DND-41 (cell line): ENCODE data around the gene ZSCAN5C.

Experiments
- ATAC-seq: fragments of 200-7000 bp; cut with Tn5 transposase; 3 replicates; pipeline ENCODE4 v1.9.1; 2021; ENCODE audit warnings: low read depth; ENCODE audit not compliant: insufficient read depth
- DNase-seq: peaks from one replicate; pipeline ENCODE4 v3.0.0-alpha.2; 2020
- H2AFZ ChIP-seq: 2 replicates; pipeline ENCODE4 v1.6.0; 2012; ENCODE audit warnings: low read depth, low read length
- H3K27ac ChIP-seq: 2 replicates; pipeline ENCODE4 v1.5.1; 2012; ENCODE audit warnings: low read length, inconsistent platforms
- H3K27me3 ChIP-seq: fragments of 200-600 bp; sonication (generic); 2 replicates; pipeline ENCODE4 v1.6.0; 2012; ENCODE audit warnings: low read length, mild to moderate bottlenecking, inconsistent platforms; ENCODE audit not compliant: insufficient read depth, poor library complexity
- H3K36me3 ChIP-seq: 2 replicates; pipeline ENCODE4 v1.5.1; 2012; ENCODE audit warnings: low read length, inconsistent platforms; ENCODE audit not compliant: insufficient read depth
- H3K4me1 ChIP-seq: 2 replicates; pipeline ENCODE4 v1.5.1; 2012; ENCODE audit warnings: mild to moderate bottlenecking, low read length; ENCODE audit not compliant: insufficient read depth
- H3K4me2 ChIP-seq: 2 replicates; pipeline ENCODE4 v1.6.0; 2012; ENCODE audit warnings: mild to moderate bottlenecking, moderate library complexity, low read length, inconsistent platforms; ENCODE audit not compliant: insufficient read depth
- H3K4me3 ChIP-seq, 2 experiments: fragments of 200-600 bp in 1 of 2; shearing (Covaris generic) in 1 of 2; 2 replicates each; pipeline ENCODE4 v1.5.1; 2012 to 2016; ENCODE audit warnings: inconsistent platforms in 2 of 2, low read length in 2 of 2, mild to moderate bottlenecking in 2 of 2, low read depth in 1 of 2, moderate library complexity in 1 of 2
- H3K79me2 ChIP-seq: 2 replicates; pipeline ENCODE4 v1.6.0; 2012; ENCODE audit warnings: low read length, inconsistent platforms; ENCODE audit not compliant: insufficient read depth
- H3K9ac ChIP-seq: 2 replicates; pipeline ENCODE4 v1.6.0; 2012; ENCODE audit warnings: low read depth, mild to moderate bottlenecking, inconsistent platforms, low read length, moderate library complexity
- H3K9me3 ChIP-seq: 2 replicates; pipeline ENCODE4 v1.5.1; 2012; ENCODE audit warnings: low read length, moderate library complexity, mild to moderate bottlenecking, inconsistent platforms; ENCODE audit not compliant: insufficient read depth, severe bottlenecking
- H4K20me1 ChIP-seq: 2 replicates; pipeline ENCODE4 v1.6.0; 2012; ENCODE audit warnings: low read length; ENCODE audit not compliant: insufficient read depth
- CTCF ChIP-seq: IDR thresholded peaks from 2 replicates; pipeline ENCODE4 v1.5.1; 2012; ENCODE audit warnings: borderline replicate concordance, low read length, moderate library complexity, mild to moderate bottlenecking; ENCODE audit not compliant: poor library complexity, severe bottlenecking; ENCODE audit errors: extremely low read depth
- EZH2 ChIP-seq: IDR thresholded peaks from 3 replicates; pipeline ENCODE4 v1.6.1; 2012; ENCODE audit warnings: borderline replicate concordance, low read depth, mild to moderate bottlenecking, moderate library complexity, low read length, inconsistent platforms; ENCODE audit not compliant: severe bottlenecking

Gene ZSCAN5C

DNA sequence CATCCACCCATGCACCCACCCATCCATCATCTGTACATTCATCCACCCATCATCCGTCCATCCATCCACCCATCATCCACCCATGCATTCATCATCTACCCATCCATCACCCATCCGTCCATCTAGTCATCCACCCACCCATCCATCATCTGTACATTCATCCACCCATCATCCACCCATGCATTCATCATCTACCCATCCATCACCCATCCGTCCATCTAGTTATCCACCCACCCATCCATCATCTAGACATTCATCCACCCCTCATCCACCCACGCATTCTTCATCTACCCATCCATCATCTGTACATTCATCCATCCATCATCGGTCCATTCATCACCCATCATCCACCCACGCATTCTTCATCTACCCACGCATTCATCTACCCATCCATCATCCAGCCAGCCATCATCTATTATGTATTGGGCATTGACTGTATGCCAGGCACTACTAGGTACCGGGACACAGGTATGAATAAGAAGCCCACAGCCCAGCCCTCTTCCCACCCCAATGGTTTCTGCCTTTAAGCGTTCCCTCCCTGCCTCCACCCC lies 43.0 kb upstream of the ZSCAN5C start:
- ATAC-seq (no peak), DNase-seq (no peak)
- Histone ChIP-seq H3K4me3 (no peak overlapping the region), H3K4me1 (peaks cover 32% of the 10 kb centered on the region), H3K27ac (no peak overlapping the region), H3K79me2 (no peaks in the 10 kb centered on the region), H3K9me3 (peaks cover 2% of the 10 kb centered on the region), H2AFZ (no peak overlapping the region), H4K20me1 (peaks cover 8% of the 10 kb centered on the region; the same call in 1 of the 2 replicates), H3K4me2 (no peak overlapping the region), H3K9ac (no peak overlapping the region), H3K27me3 (no peaks in the 10 kb centered on the region), H3K36me3 (peaks cover 72% of the 10 kb centered on the region)
- no peak for TF ChIP-seq CTCF
- TF ChIP-seq EZH2, result no peak

DNA sequence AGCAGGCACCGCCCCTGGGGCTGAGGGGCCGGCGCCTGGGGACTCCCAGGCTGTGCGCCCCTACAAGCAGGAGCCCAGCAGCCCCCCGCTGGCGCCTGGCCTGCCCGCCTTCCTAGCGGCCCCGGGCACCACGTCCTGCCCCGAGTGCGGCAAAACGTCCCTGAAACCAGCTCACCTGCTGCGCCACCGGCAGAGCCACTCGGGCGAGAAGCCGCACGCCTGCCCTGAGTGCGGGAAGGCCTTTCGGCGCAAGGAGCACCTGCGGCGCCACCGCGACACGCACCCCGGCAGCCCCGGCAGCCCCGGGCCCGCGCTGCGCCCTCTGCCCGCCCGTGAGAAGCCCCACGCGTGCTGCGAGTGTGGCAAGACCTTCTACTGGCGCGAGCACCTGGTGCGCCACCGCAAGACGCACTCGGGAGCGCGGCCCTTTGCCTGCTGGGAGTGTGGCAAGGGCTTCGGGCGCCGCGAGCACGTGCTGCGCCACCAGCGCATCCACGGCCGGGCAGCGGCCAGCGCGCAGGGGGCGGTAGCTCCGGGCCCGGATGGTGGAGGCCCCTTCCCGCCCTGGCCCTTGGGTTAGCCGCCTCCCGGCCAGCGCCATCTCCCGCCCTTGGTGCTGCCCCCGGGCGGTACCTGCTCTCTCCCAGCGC lies 42.3 kb upstream of the ZSCAN5C start:
- peaks cover 67% of the 10 kb centered on the region for H3K36me3 ChIP-seq
- peaks cover 38% of the 10 kb centered on the region for H3K4me1 ChIP-seq
- H3K9me3 ChIP-seq, result peaks cover 2% of the 10 kb centered on the region
- peaks cover 4% of the 10 kb centered on the region; the same call in 1 of the 2 replicates for H4K20me1 ChIP-seq
- TF ChIP-seq CTCF, result no peak
- TF ChIP-seq EZH2, result no peak
- DNase-seq, result no peak
- H3K27ac ChIP-seq, result no peak overlapping the region
- no peak overlapping the region for H2AFZ ChIP-seq
- H3K9ac ChIP-seq, result no peak overlapping the region
- no peak for ATAC-seq
- H3K79me2 ChIP-seq, result no peaks in the 10 kb centered on the region
- H3K27me3 ChIP-seq, result no peaks in the 10 kb centered on the region
- H3K4me3 ChIP-seq, result no peak overlapping the region
- no peak overlapping the region for H3K4me2 ChIP-seq

- peaks cover 2% of the 10 kb centered on the region for H3K9me3 ChIP-seq
- peaks cover 38% of the 10 kb centered on the region for H3K4me1 ChIP-seq
- ATAC-seq, result no peak
- no peak overlapping the region for H3K9ac ChIP-seq
- H2AFZ ChIP-seq, result no peak overlapping the region
- H3K4me3 ChIP-seq, result no peak overlapping the region
- H3K4me2 ChIP-seq, result no peak overlapping the region
- no peaks in the 10 kb centered on the region for H3K27me3 ChIP-seq
- no peaks in the 10 kb centered on the region for H3K79me2 ChIP-seq
- TF ChIP-seq EZH2, result no peak
- TF ChIP-seq CTCF, result no peak
- peak overlapping the region; percentile 53 for H3K27ac ChIP-seq
- H4K20me1 ChIP-seq, result peaks cover 3% of the 10 kb centered on the region; the same call in 1 of the 2 replicates
- no peak for DNase-seq
- peaks cover 50% of the 10 kb centered on the region for H3K36me3 ChIP-seq
These were observed 40.5 kb upstream of the ZSCAN5C start for GRCh38 chr19:56161534-56161933.
